ENCODE measurements around the gene RBM6.

GRCh38 chr3:50003216-50003615, 63.3 kb downstream of the RBM6 start:
- TF ChIP-seq CTCF (IDR thresholded peaks at IDR 0.05 in 2 of 3, conservative IDR thresholded peaks at IDR 0.05 in 1 of 3; ENCODE audit: insufficient read depth in 2 of 3, low read depth in 1 of 3, low read length in 3 of 3) (no peak), HOXB6 (CRISPR knock-in tag; IDR thresholded peaks at IDR 0.05; ENCODE audit: borderline replicate concordance) (no peak), FOXJ3 (CRISPR knock-in tag; IDR thresholded peaks at IDR 0.05) (no peak), NCOR1 (IDR thresholded peaks at IDR 0.05) (no peak), GTF2F1 (IDR thresholded peaks at IDR 0.05; ENCODE audit: low read depth, low read length) (no peak), DNMT1 (IDR thresholded peaks at IDR 0.05) (no peak), EWSR1 (IDR thresholded peaks at IDR 0.05; ENCODE audit: borderline replicate concordance, low read depth, partially characterized antibody) (no peak), EZH2 (IDR thresholded peaks at IDR 0.05; ENCODE audit: borderline replicate concordance, low read depth, low read length) (no peak), HDGF (IDR thresholded peaks at IDR 0.05) (no peak), E2F8 (IDR thresholded peaks at IDR 0.05; ENCODE audit: low read depth, partially characterized antibody) (no peak), JUN (IDR thresholded peaks at IDR 0.05; ENCODE audit: borderline replicate concordance, low read depth, low read length) (no peak), JUN (CRISPR knock-in tag; IDR thresholded peaks at IDR 0.05; ENCODE audit: borderline replicate concordance) (no peak), ZFX (CRISPR knock-in tag; IDR thresholded peaks at IDR 0.05) (no peak)
